Endothelial cell (in vitro differentiated cells): ENCODE results near the gene XG. TPM values are rescaled to one million over a fixed set of nuclear protein-coding genes. Genes with fewer than 3 reads are reported as not detected.

Source experiments
- DNase-seq: peaks from one replicate; pipeline ENCODE4 v3.0.0; 2021; ENCODE audit warnings: low spot score
- H3K27ac Mint-ChIP-seq: one replicate; pipeline ENCODE4 v1.8.0; 2021; ENCODE audit warnings: mixed read lengths, inconsistent platforms; ENCODE audit not compliant: unreplicated experiment
- H3K27me3 Mint-ChIP-seq: one replicate; pipeline ENCODE4 v1.8.0; 2021; ENCODE audit warnings: mild to moderate bottlenecking, moderate library complexity, mixed read lengths, inconsistent platforms; ENCODE audit not compliant: unreplicated experiment
- H3K36me3 Mint-ChIP-seq: one replicate; pipeline ENCODE4 v1.8.0; 2021; ENCODE audit warnings: mild to moderate bottlenecking, low read depth, mixed read lengths, inconsistent platforms; ENCODE audit not compliant: unreplicated experiment
- H3K4me1 Mint-ChIP-seq: one replicate; pipeline ENCODE4 v1.8.0; 2021; ENCODE audit warnings: mild to moderate bottlenecking, mixed read lengths, inconsistent platforms; ENCODE audit not compliant: unreplicated experiment
- H3K4me3 Mint-ChIP-seq: one replicate; pipeline ENCODE4 v1.8.0; 2021; ENCODE audit warnings: mild to moderate bottlenecking, mixed read lengths, inconsistent platforms; ENCODE audit not compliant: unreplicated experiment
- H3K9me3 Mint-ChIP-seq: one replicate; pipeline ENCODE4 v1.8.0; 2021; ENCODE audit warnings: mixed read lengths, inconsistent platforms; ENCODE audit not compliant: unreplicated experiment
- CTCF ChIP-seq: fragments of 200-600 bp; sonication (generic); IDR thresholded peaks from one replicate; pipeline ENCODE4 v1.5.0; 2021; ENCODE audit warnings: antibody characterized with exemption; ENCODE audit not compliant: unreplicated experiment
- total RNA-seq: library from RNA; stranded (reverse); fragmentation: NEBNext Ultra II Directional; extraction: Animal tissue kit (Norgen Biotek cat#: 25700); gene quantifications from one replicate; pipeline ENCODE4 v1.2.1, GENCODE V29; 2021; ENCODE audit not compliant: unreplicated experiment

Gene XG
- total RNA-seq, 1 donor from 2014 or later, result 0.18 TPM

- DNase-seq, result no peak
- no peak for TF ChIP-seq CTCF
- no peak overlapping the region for H3K4me3 Mint-ChIP-seq
- H3K9me3 Mint-ChIP-seq, result no peaks in the 10 kb centered on the region
- H3K27me3 Mint-ChIP-seq, result peaks cover 4% of the 10 kb centered on the region
- H3K27ac Mint-ChIP-seq, result no peak overlapping the region
- H3K4me1 Mint-ChIP-seq, result no peaks in the 10 kb centered on the region
- no peaks in the 10 kb centered on the region for H3K36me3 Mint-ChIP-seq
Measured at GRCh38 chrX:2829469-2830246, 77.8 kb downstream of the XG start.

- H3K27me3 Mint-ChIP-seq, result peaks cover 8% of the 10 kb centered on the region
- no peak overlapping the region for H3K4me3 Mint-ChIP-seq
- no peak overlapping the region for H3K27ac Mint-ChIP-seq
- no peaks in the 10 kb centered on the region for H3K9me3 Mint-ChIP-seq
- H3K4me1 Mint-ChIP-seq, result no peaks in the 10 kb centered on the region
- TF ChIP-seq CTCF, result no peak
- no peak for DNase-seq
- no peaks in the 10 kb centered on the region for H3K36me3 Mint-ChIP-seq
Measured at GRCh38 chrX:2831471-2832228, 79.8 kb downstream of the XG start.

GRCh38 chrX:2837961-2838360 is 86.1 kb downstream of the XG start:
- no peaks in the 10 kb centered on the region for H3K9me3 Mint-ChIP-seq
- no peak overlapping the region for H3K4me3 Mint-ChIP-seq
- no peaks in the 10 kb centered on the region for H3K4me1 Mint-ChIP-seq
- no peak for TF ChIP-seq CTCF
- peaks cover 8% of the 10 kb centered on the region for H3K27me3 Mint-ChIP-seq
- no peak overlapping the region for H3K27ac Mint-ChIP-seq
- no peak for DNase-seq
- no peaks in the 10 kb centered on the region for H3K36me3 Mint-ChIP-seq

DNA sequence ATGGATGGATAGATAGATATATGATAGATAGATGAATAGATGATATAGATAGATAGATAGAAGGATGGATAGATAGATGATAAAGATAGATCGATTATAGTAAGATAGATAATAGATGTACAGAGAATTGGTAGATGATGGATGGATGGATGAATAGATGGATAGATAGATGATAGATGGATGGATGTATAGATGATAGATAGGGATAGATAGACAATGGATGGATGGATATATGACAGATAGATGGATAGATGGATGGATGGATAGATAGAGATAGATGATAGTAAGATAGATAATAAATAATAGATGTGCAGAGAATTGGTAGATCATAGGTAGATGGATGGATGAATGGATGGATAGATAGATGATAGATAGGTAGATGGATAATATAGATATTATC is 89.1 kb downstream of the XG start:
- no peak overlapping the region for H3K4me3 Mint-ChIP-seq
- no peak for DNase-seq
- no peak overlapping the region for H3K27ac Mint-ChIP-seq
- no peaks in the 10 kb centered on the region for H3K9me3 Mint-ChIP-seq
- TF ChIP-seq CTCF, result no peak
- peaks cover 3% of the 10 kb centered on the region for H3K27me3 Mint-ChIP-seq
- no peaks in the 10 kb centered on the region for H3K36me3 Mint-ChIP-seq
- no peaks in the 10 kb centered on the region for H3K4me1 Mint-ChIP-seq

- no peaks in the 10 kb centered on the region for H3K9me3 Mint-ChIP-seq
- TF ChIP-seq CTCF, result no peak
Measured at GRCh38 chrX:2841537-2841936, 89.7 kb downstream of the XG start.

More at GRCh38 chrX:2841537-2841936, 89.7 kb downstream of the XG start:
- H3K4me3 Mint-ChIP-seq, result no peak overlapping the region
- no peak overlapping the region for H3K27ac Mint-ChIP-seq
- no peaks in the 10 kb centered on the region for H3K4me1 Mint-ChIP-seq
- H3K27me3 Mint-ChIP-seq, result no peaks in the 10 kb centered on the region
- H3K36me3 Mint-ChIP-seq, result no peaks in the 10 kb centered on the region
- no peak for DNase-seq
